CD4-positive, alpha-beta memory T cell (primary cell): Measurements from ENCODE around the gene KIF13A. TPM values are rescaled to one million over a fixed set of nuclear protein-coding genes. Genes with fewer than 3 reads are reported as not detected.
"Not testable (repeated sequence)": the region's sequence is repeated elsewhere in the genome, so short reads cannot be mapped to it uniquely, and the experiment has no call there.

Experiments used
- CTCF ChIA-PET: fragments of 350-600 bp; sonication (Branson Sonifier 250); formaldehyde crosslinking; loops from one replicate; lab custom pipeline; 2021; ENCODE audit warnings: inconsistent platforms; ENCODE audit not compliant: partially characterized antibody; lab: Charles Lee
- POLR2A ChIA-PET: fragments of 350-600 bp; sonication (Branson Sonifier 250); formaldehyde crosslinking; loops from one replicate; lab custom pipeline; 2021; ENCODE audit not compliant: partially characterized antibody; lab: Charles Lee
- DNase-seq, 5 donors: peaks; one replicate each; pipeline versions ENCODE4 v3.0.0 to v3.0.0-alpha.2; 2020 to 2022; ENCODE audit warnings: mixed read lengths in 1 of 5
- H3K27ac ChIP-seq: one replicate; pipeline ENCODE4 v1.7.0; 2013; ENCODE audit warnings: low read depth, low read length
- H3K27me3 ChIP-seq: 2 replicates; pipeline ENCODE4 v1.7.0; 2013; ENCODE audit warnings: mild to moderate bottlenecking, low read length, moderate library complexity; ENCODE audit not compliant: insufficient read depth
- H3K36me3 ChIP-seq: 2 replicates; pipeline ENCODE4 v1.7.0; 2013; ENCODE audit warnings: mild to moderate bottlenecking, low read length, moderate library complexity; ENCODE audit not compliant: insufficient read depth
- H3K4me1 ChIP-seq: 2 replicates; pipeline ENCODE4 v1.7.0; 2013; ENCODE audit warnings: mild to moderate bottlenecking, low read length, moderate library complexity; ENCODE audit not compliant: insufficient read depth
- H3K4me3 ChIP-seq, 2 donors: one replicate each; pipeline ENCODE4 v1.7.0; 2013; ENCODE audit warnings: low read length in 2 of 2, mild to moderate bottlenecking in 1 of 2
- H3K9me3 ChIP-seq, 2 donors: one replicate each; pipeline ENCODE4 v1.7.0; 2013; ENCODE audit warnings: low read length in 2 of 2, control low read depth in 1 of 2; ENCODE audit not compliant: control insufficient read depth in 1 of 2
- H3K27ac Mint-ChIP-seq, 7 donors: one replicate each; pipeline ENCODE4 v1.8.0; 2020 to 2021; ENCODE audit warnings: mixed read lengths in 7 of 7, mild to moderate bottlenecking in 6 of 7, inconsistent platforms in 3 of 7, moderate library complexity in 3 of 7
- H3K27me3 Mint-ChIP-seq, 2 donors: one replicate each; pipeline ENCODE4 v1.8.0; 2020 to 2021; ENCODE audit warnings: mixed read lengths in 2 of 2
- H3K36me3 Mint-ChIP-seq, 2 donors: one replicate each; pipeline ENCODE4 v1.8.0; 2020 to 2021; ENCODE audit warnings: mixed read lengths in 2 of 2, inconsistent platforms in 1 of 2, mild to moderate bottlenecking in 1 of 2
- H3K4me1 Mint-ChIP-seq, 4 donors: one replicate each; pipeline ENCODE4 v1.8.0; 2020 to 2021; ENCODE audit warnings: mixed read lengths in 4 of 4, mild to moderate bottlenecking in 1 of 4
- H3K4me3 Mint-ChIP-seq, 8 donors: one replicate each; pipeline ENCODE4 v1.8.0; 2020 to 2021; ENCODE audit warnings: mixed read lengths in 8 of 8, mild to moderate bottlenecking in 7 of 8, moderate library complexity in 6 of 8, inconsistent platforms in 3 of 8
- H3K9me3 Mint-ChIP-seq, 8 donors: one replicate each; pipeline ENCODE4 v1.8.0; 2020 to 2021; ENCODE audit warnings: mixed read lengths in 8 of 8, mild to moderate bottlenecking in 5 of 8, inconsistent platforms in 3 of 8, moderate library complexity in 1 of 8
- intact Hi-C: fragments of 100-400 bp; cut with micrococcal nuclease; formaldehyde crosslinking; loops from one replicate; pipeline ENCODE4 v1.15.1; 2023
- polyA plus RNA-seq, 2 donors: library from polyadenylated mRNA; unstranded; fragments of 300-500 nt; fragmentation: Illumina TruSeq; gene quantifications; one replicate each; pipeline ENCODE4 v1.2.3, GENCODE V29; 2021
- total RNA-seq, 2 experiments: library from RNA; stranded (reverse); gene quantifications; one replicate each; pipeline ENCODE4 v1.2.3, GENCODE V29; 2021

Gene KIF13A
- total and polyA plus RNA-seq, 4 experiments from 2014 or later, result 0.61 to 1.7 (median 1.5) TPM; not detected in 1

DNA sequence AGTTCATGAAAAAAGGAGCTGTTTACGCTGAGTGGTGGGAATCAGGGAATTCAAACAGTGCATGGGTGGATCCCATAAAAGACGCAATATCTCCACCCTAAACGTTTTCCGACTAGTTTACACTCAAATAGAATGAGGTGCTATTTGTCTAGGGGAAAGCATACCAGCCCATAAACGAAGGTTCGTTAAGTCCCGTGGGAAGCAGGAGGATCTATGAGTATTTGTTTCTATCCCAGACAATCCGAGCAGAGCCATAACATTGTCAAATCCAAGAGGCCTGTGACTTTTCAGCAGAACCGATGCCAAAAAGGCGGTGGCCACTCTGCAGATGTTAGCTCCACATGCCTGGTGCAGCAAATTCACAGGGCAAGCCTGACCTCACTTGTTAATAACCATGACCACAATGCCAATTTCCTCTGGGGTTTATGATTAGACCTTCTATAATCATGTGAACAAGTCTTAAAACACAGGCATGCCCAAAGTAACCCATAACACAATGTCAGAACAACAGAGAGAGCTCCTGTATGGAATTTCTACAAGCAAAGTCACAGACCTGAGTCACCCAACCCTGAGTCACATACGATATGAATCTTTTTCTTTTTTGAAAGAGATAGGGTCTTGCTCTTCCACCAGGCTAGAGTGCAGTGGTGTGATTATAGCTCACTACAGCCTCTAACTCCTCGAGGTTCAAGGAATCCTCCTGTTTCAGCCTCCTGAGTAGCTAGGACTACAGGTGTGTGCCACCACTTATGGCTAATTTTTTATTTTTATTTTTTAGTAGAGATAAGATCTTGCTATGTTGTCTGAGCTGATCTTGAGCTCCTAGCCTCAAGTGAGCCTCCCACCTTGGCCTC, 123.3 kb downstream of the KIF13A start:
- no peaks in the 10 kb centered on the region for H3K36me3 ChIP-seq
- Mint-ChIP-seq H3K27me3 (peaks cover 2 to 10% of the 10 kb centered on the region in 2 donors), H3K36me3 (no peaks in the 10 kb centered on the region), H3K4me1 (no peaks in the 10 kb centered on the region), H3K9me3 (no peaks in the 10 kb centered on the region), H3K4me3 (no peak overlapping the region), H3K27ac (no peak overlapping the region)
- H3K9me3 ChIP-seq, result no peaks in the 10 kb centered on the region
- POLR2A ChIA-PET, result no interaction called here
- H3K4me3 ChIP-seq, result no peak overlapping the region
- no peak for DNase-seq
- H3K4me1 ChIP-seq, result no peaks in the 10 kb centered on the region
- intact Hi-C loops, result no loop called here
- CTCF ChIA-PET, result interaction anchor here (1.0 kb wide), 1 partner anchor 10 kb away, joined by 4 read pairs; no protein-coding TSS in a partner anchor
- H3K27me3 ChIP-seq, result no peaks in the 10 kb centered on the region
- no peak overlapping the region for H3K27ac ChIP-seq

DNA sequence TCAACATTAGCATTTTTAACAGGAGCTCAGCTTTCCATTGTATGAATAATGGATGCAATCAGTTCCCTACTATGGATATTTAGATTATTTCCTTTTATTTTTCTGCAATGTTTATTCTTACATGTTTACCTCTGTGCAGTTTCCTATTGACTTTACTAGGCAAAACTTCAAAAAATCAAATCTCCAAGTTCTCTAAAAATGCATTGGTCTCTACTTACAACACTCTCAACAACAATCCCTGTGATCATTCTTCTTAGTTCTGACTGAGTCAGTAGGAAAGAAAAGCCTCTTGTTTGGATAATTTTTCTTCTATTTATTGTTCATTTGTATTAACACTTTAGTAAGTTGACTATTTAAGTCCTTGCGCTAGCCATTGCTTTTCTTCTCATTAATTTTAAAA, 126.1 kb downstream of the KIF13A start:
- no peak overlapping the region for H3K4me3 Mint-ChIP-seq
- no peak overlapping the region for H3K27ac Mint-ChIP-seq
- no peak for DNase-seq
- H3K27me3 Mint-ChIP-seq, result peaks cover 0 to 11% of the 10 kb centered on the region in 2 donors
- H3K4me1 Mint-ChIP-seq, result no peaks in the 10 kb centered on the region
- H3K36me3 Mint-ChIP-seq, result no peaks in the 10 kb centered on the region
- Histone ChIP-seq H3K4me3 (no peak overlapping the region), H3K9me3 (no peaks in the 10 kb centered on the region), H3K36me3 (no peaks in the 10 kb centered on the region), H3K27me3 (no peaks in the 10 kb centered on the region), H3K27ac (no peak overlapping the region), H3K4me1 (no peaks in the 10 kb centered on the region)
- no peaks in the 10 kb centered on the region for H3K9me3 Mint-ChIP-seq
- POLR2A ChIA-PET, result no interaction called here
- intact Hi-C loops, result no loop called here
- CTCF ChIA-PET, result no interaction called here

DNA sequence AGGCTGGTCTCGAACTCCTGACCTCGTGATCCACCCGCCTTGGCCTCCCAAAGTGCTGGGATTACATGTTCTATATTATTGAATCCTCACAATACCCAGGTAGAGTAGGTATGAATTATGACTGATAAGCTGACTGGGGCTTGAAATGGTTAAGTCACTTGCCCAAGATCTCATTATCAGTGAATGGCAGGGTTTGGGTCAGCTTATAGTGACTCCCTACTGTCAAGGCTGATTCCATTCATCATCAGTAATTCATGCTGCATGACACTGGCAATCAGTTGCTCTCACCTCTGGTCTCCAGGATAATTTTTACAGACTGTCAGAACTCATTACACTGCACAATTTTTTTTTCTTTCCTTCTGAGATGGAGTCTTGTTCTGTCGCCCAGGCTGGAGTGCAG, 127.6 kb downstream of the KIF13A start:
- Histone ChIP-seq H3K4me3 (no peak overlapping the region), H3K4me1 (no peaks in the 10 kb centered on the region), H3K36me3 (no peaks in the 10 kb centered on the region), H3K9me3 (no peaks in the 10 kb centered on the region), H3K27ac (no peak overlapping the region), H3K27me3 (no peaks in the 10 kb centered on the region)
- CTCF ChIA-PET, result no interaction called here
- no peak overlapping the region for H3K4me3 Mint-ChIP-seq
- H3K27ac Mint-ChIP-seq, result no peak overlapping the region
- H3K9me3 Mint-ChIP-seq, result no peaks in the 10 kb centered on the region
- intact Hi-C loops, result no loop called here
- POLR2A ChIA-PET, result no interaction called here
- no peaks in the 10 kb centered on the region for H3K36me3 Mint-ChIP-seq
- H3K4me1 Mint-ChIP-seq, result no peaks in the 10 kb centered on the region
- H3K27me3 Mint-ChIP-seq, result peaks cover 3 to 8% of the 10 kb centered on the region in 2 donors
- no peak for DNase-seq

DNA sequence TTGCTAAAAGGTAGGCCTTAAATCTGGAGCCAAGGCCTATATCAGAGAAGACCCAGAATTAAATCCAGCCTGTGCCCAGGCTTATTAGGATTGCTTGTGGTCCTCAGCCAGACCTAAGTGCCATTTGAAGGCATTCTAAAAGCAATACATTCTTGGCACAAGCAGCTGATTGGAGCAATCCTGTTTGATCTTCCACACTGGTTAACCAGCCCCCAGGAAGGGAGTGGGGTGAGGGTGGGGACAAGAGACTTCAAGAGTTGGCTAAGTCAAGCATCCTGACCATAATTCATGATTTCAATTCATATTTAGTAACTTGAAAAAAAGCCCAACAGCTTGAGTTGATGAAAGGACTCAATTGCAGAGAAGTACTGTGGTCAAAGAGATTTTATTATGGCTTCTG, 128.9 kb downstream of the KIF13A start:
- H3K4me3 ChIP-seq, result no peak overlapping the region
- H3K9me3 ChIP-seq, result no peaks in the 10 kb centered on the region
- no peaks in the 10 kb centered on the region for H3K4me1 ChIP-seq
- no peak overlapping the region for H3K4me3 Mint-ChIP-seq
- DNase-seq, result no peak
- POLR2A ChIA-PET, result no interaction called here
- H3K27me3 Mint-ChIP-seq, result peaks cover 3% of the 10 kb centered on the region in 2 donors
- no peaks in the 10 kb centered on the region for H3K36me3 ChIP-seq
- no peaks in the 10 kb centered on the region for H3K36me3 Mint-ChIP-seq
- no peaks in the 10 kb centered on the region for H3K9me3 Mint-ChIP-seq
- intact Hi-C loops, result no loop called here
- no peaks in the 10 kb centered on the region for H3K4me1 Mint-ChIP-seq
- no peaks in the 10 kb centered on the region for H3K27me3 ChIP-seq
- H3K27ac Mint-ChIP-seq, result no peak overlapping the region
- CTCF ChIA-PET, result no interaction called here
- no peak overlapping the region for H3K27ac ChIP-seq

DNA sequence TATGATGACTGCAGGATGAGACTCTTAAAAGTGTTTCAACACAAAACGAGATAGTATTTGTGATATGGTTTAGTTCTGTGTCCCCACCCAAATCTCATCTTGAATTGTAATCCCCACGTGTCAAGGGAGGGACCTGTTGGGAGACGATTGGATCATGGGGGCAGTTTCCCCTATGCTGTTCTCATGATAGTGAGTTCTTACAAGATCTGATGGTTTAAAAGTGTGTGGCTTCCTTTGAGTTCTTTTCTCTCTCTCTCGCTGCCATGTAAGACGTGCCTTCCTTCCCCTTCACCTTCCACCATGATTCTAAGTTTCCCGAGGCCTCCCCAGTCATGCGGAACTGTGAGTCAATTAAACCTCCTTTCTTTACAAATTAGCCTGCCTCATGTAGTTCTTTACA, 130.2 kb downstream of the KIF13A start:
- H3K4me1 Mint-ChIP-seq, DNase-seq, H3K36me3 ChIP-seq, H3K9me3 ChIP-seq, POLR2A ChIA-PET, H3K27ac Mint-ChIP-seq, H3K27me3 Mint-ChIP-seq, H3K9me3 Mint-ChIP-seq, H3K4me3 Mint-ChIP-seq, H3K27me3 ChIP-seq, intact Hi-C loops, H3K36me3 Mint-ChIP-seq, H3K4me3 ChIP-seq, H3K27ac ChIP-seq, H3K4me1 ChIP-seq: not testable (repeated sequence)
- CTCF ChIA-PET, result interaction anchor here (0.6 kb wide), 1 partner anchor 23 kb away, joined by 3 read pairs; no protein-coding TSS in a partner anchor

DNA sequence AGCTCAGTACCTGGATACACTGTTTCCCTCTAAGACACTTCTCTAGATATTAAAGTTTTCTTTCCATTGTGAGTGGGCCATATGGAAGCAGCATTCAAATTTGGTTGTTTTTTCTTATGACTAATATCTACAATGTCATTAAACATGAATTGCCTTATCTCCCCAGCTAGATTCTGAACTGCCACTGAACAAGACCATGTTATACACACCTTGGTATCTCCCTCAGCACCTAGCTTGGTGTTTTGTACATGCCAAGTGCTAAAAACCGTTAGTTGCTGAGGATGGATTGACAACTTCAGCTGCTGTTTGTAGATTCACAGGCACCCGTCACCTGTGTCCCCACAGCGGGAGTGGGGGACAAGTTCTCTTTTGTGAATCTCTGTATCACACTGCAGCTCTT, 131.1 kb downstream of the KIF13A start:
- intact Hi-C loops, result no loop called here
- ChIA-PET CTCF (interaction anchor here (0.6 kb wide), 1 partner anchor 22 kb away, joined by 3 read pairs; no protein-coding TSS in a partner anchor), POLR2A (no interaction called here)
- Mint-ChIP-seq H3K36me3 (no peaks in the 10 kb centered on the region), H3K27ac (no peak overlapping the region), H3K27me3 (peaks cover 4 to 5% of the 10 kb centered on the region in 2 donors), H3K4me3 (no peak overlapping the region), H3K9me3 (no peaks in the 10 kb centered on the region), H3K4me1 (no peaks in the 10 kb centered on the region)
- Histone ChIP-seq H3K27ac (no peak overlapping the region), H3K4me1 (no peaks in the 10 kb centered on the region), H3K9me3 (no peaks in the 10 kb centered on the region), H3K4me3 (no peak overlapping the region), H3K36me3 (no peaks in the 10 kb centered on the region), H3K27me3 (no peaks in the 10 kb centered on the region)
- no peak for DNase-seq

DNA sequence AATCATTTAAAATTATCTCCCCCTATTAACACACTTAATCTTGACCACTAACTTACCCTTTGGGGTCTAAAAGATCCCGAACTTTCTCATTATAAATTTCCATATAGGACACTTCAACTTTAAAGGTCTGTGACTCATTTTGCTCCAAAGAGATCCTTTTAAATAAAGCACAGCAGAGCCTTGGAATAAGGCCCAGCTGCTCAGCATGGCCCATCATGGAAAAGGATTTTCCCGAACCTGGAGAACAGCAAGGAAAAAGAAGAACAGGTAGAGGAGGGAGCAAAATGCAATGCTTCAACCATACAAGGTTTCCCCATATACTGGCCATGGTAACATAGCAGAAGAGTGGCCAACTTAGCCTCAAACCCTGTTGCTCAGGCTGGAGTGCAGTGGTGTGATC, 132.1 kb downstream of the KIF13A start:
- CTCF ChIA-PET, result no interaction called here
- DNase-seq, result no peak
- no peak overlapping the region for H3K27ac ChIP-seq
- no peaks in the 10 kb centered on the region for H3K27me3 ChIP-seq
- intact Hi-C loops, result no loop called here
- Mint-ChIP-seq H3K4me3 (no peak overlapping the region), H3K9me3 (peaks cover 0 to 2% (median 0%) of the 10 kb centered on the region in 8 donors), H3K36me3 (no peaks in the 10 kb centered on the region), H3K27ac (no peak overlapping the region), H3K27me3 (peaks cover 5 to 10% of the 10 kb centered on the region in 2 donors), H3K4me1 (no peaks in the 10 kb centered on the region)
- no peaks in the 10 kb centered on the region for H3K4me1 ChIP-seq
- H3K4me3 ChIP-seq, result no peak overlapping the region
- H3K9me3 ChIP-seq, result no peaks in the 10 kb centered on the region
- POLR2A ChIA-PET, result no interaction called here
- H3K36me3 ChIP-seq, result no peaks in the 10 kb centered on the region
